AG09309 (cell line): Measurements from ENCODE around the gene CYP2W1.

Experiments
- DNase-seq: peaks from one replicate; pipeline ENCODE4 v3.0.0-alpha.2; 2010; ENCODE audit warnings: low read depth
- H3K4me3 ChIP-seq: 2 replicates; pipeline ENCODE4 v1.5.1; 2011; ENCODE audit warnings: mild to moderate bottlenecking, low read depth, low read length, moderate library complexity; ENCODE audit not compliant: control insufficient read depth
- TF ChIP-seq, protein P1 (sequence below): IDR thresholded peaks from 2 replicates; pipeline ENCODE4 v1.5.1; 2011; ENCODE audit warnings: mild to moderate bottlenecking, low read depth, low read length, inconsistent platforms; ENCODE audit not compliant: insufficient read depth, control insufficient read depth; ENCODE audit errors: missing control alignments

Gene CYP2W1

DNA sequence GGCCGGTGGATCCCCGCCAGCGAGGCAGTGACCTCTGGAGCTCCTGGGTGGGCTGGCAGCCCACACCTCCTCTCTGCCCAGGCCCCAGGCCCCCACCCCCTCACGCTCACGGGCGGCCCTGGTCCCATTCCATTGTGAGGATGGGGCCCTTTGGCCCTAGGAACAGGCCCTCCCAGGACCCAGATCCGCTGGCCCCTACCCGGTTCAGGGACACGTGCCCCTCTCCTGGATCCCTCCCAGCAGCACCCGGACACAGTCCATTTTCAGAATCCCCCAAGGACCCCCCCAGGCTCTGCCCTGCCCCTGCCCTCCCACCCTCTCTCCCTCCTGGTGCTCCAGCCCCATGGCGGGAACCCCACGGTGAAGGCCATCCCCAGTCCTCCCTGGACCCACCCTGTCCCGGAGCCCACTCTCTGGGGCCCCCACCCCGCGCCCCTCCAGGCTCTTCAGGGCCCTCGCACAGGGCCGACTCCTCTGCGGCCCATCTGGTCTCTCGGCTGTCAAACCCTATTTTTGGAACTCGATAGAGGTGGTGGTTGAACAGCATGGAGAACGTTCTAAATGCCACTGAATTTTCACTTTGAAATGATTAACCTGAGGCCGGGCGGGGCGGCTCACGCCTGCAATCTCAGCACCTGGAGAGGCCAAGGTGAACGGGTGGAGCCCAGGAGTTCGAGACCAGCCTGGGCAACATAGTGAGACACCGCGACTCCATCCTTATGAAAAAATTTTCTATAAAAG is 36.6 kb upstream of the CYP2W1 start:
- no peak for DNase-seq
- no peak overlapping the region for H3K4me3 ChIP-seq
- TF ChIP-seq, protein P1, sequence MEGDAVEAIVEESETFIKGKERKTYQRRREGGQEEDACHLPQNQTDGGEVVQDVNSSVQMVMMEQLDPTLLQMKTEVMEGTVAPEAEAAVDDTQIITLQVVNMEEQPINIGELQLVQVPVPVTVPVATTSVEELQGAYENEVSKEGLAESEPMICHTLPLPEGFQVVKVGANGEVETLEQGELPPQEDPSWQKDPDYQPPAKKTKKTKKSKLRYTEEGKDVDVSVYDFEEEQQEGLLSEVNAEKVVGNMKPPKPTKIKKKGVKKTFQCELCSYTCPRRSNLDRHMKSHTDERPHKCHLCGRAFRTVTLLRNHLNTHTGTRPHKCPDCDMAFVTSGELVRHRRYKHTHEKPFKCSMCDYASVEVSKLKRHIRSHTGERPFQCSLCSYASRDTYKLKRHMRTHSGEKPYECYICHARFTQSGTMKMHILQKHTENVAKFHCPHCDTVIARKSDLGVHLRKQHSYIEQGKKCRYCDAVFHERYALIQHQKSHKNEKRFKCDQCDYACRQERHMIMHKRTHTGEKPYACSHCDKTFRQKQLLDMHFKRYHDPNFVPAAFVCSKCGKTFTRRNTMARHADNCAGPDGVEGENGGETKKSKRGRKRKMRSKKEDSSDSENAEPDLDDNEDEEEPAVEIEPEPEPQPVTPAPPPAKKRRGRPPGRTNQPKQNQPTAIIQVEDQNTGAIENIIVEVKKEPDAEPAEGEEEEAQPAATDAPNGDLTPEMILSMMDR = no peak

DNA sequence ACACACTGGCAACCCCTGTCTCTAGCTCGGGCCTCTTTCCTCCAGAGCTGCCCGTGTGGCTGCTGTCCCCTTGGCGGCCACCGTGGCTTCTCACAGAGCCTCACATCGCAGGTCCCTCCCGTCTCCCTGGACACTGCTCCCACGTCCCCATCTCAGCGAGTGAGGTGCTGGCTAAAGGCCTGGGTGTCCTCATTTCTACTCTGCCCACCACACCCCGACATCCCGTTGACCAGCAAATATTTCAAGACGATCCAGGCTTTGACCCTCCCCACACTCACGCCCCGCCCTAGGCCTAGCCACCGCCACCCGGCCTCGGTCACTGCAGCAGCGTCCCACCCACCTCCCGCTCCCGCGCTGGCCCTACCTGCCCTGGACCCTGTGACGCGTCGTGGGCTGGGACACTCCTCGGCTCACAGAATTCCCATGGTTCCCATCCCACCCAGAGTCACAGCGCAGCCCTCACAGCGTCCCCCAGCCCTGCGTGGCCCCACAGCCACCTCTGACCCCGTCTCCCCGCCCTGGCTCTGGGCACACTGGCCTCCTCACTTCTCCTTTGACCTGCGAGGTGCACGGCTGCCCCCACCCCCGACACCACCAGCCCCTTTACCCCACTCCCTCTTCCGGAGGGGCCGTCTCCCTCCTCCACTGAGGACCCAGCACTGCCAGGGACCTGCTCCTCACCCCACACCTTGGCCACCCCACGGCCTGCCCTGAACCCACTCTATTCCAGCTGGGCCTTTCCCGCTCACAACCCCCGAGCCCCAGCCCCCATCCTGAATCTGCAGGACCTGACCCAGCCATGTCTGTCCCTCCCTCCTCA is 35.4 kb upstream of the CYP2W1 start:
- no peak for DNase-seq
- TF ChIP-seq, protein P1 = no peak
- H3K4me3 ChIP-seq = no peak overlapping the region

DNA sequence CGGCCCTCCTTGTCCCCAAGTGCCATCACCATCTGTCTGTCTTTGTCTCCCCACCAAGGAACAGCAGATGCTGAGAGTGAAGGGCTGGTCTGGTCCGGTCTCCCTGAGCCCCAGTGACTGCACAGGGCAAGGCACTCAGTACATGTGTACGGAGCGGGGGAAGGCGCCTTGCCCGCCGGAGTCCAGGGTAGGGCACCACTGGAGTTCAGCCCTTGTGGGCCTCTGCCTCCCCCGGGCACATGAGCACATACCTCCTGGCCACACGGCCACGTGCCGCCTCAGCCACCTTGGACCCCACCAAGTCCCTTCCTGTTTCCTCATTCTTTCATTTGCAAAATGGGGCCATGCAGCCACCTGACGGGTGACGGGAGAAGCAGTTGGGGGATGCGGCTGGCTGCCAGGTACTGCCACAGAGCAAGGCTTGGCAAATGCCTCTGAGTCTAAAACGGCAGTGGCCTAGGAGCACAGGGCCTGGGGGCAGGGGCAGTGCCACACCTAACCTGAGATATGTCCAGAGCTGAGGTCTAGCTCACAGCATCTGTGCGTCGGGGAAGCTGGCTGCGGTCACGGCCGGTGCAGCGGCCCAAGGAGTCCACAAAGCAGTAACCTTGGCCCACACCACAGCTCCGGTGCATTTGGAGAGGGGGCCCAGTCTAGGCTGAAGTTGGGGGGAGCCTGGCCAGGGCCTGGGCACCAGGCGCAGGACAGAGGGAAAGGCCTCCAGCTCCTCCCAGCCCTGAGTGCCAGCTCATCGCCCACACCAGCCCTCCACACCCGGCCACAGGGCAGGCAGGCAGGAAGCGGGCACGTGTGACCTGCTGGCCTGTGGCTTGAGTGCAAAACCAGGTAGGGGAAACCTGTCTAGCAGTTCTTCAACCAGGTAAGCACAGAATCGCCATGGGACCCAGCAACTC is 33.7 kb upstream of the CYP2W1 start:
- DNase-seq = no peak
- TF ChIP-seq, protein P1 = no peak
- no peak overlapping the region for H3K4me3 ChIP-seq

DNA sequence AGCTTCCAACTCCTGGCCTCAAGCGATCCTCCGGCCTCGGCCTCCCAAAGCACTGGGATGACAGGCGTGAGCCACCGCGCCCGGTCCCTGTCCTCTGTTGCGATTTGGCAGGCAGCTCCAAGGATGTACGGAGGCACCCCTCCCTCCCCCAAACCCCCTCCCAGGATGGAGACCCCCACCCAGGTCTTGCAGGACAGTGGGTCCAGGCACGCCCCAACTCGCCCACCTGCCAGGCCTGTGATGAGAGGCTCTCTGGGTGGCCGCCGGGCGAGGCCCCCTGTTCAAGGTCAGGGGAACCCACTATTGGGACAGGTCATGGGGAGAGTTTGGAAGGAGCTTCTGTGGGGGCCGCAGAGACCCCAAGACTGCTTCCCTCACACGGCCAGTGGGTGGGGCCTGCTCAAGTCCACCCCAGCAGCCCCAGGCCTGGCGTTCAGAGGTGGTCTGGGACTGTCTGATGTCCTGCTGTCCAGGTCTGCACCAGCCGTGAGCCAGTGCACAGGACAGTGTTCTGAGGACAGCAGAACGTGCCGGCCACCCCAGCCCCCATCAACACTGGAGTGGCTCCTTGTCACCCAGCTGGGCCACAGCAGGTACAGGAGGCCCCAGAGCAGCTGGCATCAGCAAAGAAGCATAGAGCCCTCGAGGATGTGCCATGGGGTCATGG is 31.0 kb upstream of the CYP2W1 start:
- H3K4me3 ChIP-seq = no peak overlapping the region
- TF ChIP-seq, protein P1 = no peak
- DNase-seq = no peak

DNA sequence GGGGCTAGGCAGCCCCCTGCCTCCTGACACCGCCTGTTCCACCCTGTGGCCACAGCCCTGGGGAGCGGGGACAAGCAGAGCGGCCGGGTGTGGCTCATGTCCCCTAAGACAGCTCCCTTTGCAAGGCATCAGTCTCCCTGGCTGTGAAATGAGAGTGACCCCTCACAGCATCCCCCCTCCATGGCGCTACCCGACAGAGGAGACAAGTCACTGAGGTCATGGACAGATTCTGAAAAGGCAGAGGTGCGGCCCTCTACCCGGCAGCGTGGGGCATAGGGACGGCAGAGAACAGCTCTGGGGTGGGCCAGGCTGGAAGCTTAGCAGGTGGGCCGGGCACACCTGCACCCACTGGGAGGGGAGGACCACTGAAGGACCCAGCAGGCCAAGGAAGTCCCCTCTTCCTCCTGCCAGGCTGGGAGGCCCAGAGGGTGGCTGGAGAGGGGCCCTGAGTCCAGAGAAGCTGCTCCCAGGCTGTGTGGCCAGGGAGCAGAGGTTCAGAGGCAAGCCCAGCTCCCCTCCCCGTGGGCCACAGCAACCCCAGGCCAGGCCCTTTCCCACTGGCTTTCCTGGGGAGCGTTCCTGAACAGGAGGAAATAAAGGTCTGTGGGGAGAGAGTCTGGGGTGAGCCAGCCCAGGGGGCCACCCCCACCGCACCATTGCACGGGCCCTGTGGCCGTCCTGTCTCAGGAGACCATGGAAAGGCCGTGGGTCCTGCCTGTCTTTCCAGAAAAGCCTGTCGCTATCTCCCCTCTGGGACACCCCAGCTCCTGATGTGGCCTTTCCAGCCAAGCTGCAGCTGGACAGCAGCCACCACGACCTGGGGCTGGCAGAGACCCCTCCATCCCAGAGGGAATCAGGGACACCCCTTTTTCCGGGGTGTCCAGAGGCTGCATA is 30.2 kb upstream of the CYP2W1 start:
- no peak for DNase-seq
- TF ChIP-seq, protein P1 = no peak
- no peak overlapping the region for H3K4me3 ChIP-seq
